ENCODE measurements around the gene ZNF655. TPM values are rescaled to one million over a fixed set of nuclear protein-coding genes. Genes with fewer than 3 reads are reported as not detected.
"Not testable (repeated sequence)": the region's sequence is repeated elsewhere in the genome, so short reads cannot be mapped to it uniquely, and the experiment has no call there.

ZNF655 gene, protein sequence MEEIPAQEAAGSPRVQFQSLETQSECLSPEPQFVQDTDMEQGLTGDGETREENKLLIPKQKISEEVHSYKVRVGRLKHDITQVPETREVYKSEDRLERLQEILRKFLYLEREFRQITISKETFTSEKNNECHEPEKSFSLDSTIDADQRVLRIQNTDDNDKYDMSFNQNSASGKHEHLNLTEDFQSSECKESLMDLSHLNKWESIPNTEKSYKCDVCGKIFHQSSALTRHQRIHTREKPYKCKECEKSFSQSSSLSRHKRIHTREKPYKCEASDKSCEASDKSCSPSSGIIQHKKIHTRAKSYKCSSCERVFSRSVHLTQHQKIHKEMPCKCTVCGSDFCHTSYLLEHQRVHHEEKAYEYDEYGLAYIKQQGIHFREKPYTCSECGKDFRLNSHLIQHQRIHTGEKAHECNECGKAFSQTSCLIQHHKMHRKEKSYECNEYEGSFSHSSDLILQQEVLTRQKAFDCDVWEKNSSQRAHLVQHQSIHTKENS
- polyA plus RNA-seq = 10 to 100 TPM; 69.8 to 98.9 (median 75.0) TPM

GRCh38 chr7:99558306-99559174 is at the start of gene ZNF655:
Gene ZNF655 (plus strand): TSS chr7:99558642. CDS start chr7:99560560, 1,918 bp downstream.
- Mint-ChIP-seq H3K36me3 (peaks cover 11 to 20% (median 20%) of the 10 kb centered on the region in 3 donors), H3K4me1 (peaks cover 37 to 51% of the 10 kb centered on the region in 2 donors), H3K27ac (peak within 1 kb of the TSS; percentile 96 to 100 (median 98)), H3K27me3 (ENCODE audit: low read depth in 3 of 3) (peaks cover 9 to 21% (median 9%) of the 10 kb centered on the region in 3 donors), H3K4me3 (peak within 1 kb of the TSS; percentile 94 to 99 (median 96)), H3K9me3 (no peaks in the 10 kb centered on the region)
- peak; percentile 96 to 97 (median 97) for DNase-seq

- Mint-ChIP-seq H3K36me3 (peaks cover 13 to 14% (median 14%) of the 10 kb centered on the region in 3 donors), H3K9me3 (no peaks in the 10 kb centered on the region), H3K4me3 (no peak overlapping the region), H3K27me3 (ENCODE audit: low read depth in 3 of 3) (no peaks in the 10 kb centered on the region), H3K4me1 (peaks cover 3 to 19% of the 10 kb centered on the region in 2 donors), H3K27ac (no peak overlapping the region)
- DNase-seq = no peak
Measured at GRCh38 chr7:99514050-99514449, 44.4 kb upstream of the ZNF655 start.

GRCh38 chr7:99521399-99521798 is 37.0 kb upstream of the ZNF655 start:
- no peak overlapping the region for H3K27ac Mint-ChIP-seq
- H3K36me3 Mint-ChIP-seq = peaks cover 23 to 34% (median 29%) of the 10 kb centered on the region in 3 donors
- H3K9me3 Mint-ChIP-seq = peaks cover 0 to 2% (median 0%) of the 10 kb centered on the region in 6 donors
- H3K4me1 Mint-ChIP-seq = peaks cover 0 to under 1% of the 10 kb centered on the region in 2 donors
- H3K27me3 Mint-ChIP-seq (ENCODE audit: low read depth in 3 of 3) = no peaks in the 10 kb centered on the region
- no peak for DNase-seq
- no peak overlapping the region for H3K4me3 Mint-ChIP-seq

- Mint-ChIP-seq H3K9me3 (peaks cover 2 to 15% (median 7%) of the 10 kb centered on the region in 6 donors), H3K27ac (peak overlapping the region in 1 of 6 donors; percentile 70), H3K36me3 (peaks cover 38 to 54% (median 51%) of the 10 kb centered on the region in 3 donors), H3K4me1 (no peaks in the 10 kb centered on the region), H3K27me3 (ENCODE audit: low read depth in 3 of 3) (no peaks in the 10 kb centered on the region), H3K4me3 (no peak overlapping the region)
- no peak for DNase-seq
Measured at GRCh38 chr7:99525713-99526440, 32.6 kb upstream of the ZNF655 start.

GRCh38 chr7:99531354-99531765 is 27.1 kb upstream of the ZNF655 start:
- Mint-ChIP-seq H3K36me3 (peaks cover 49 to 64% (median 60%) of the 10 kb centered on the region in 3 donors), H3K9me3 (peaks cover 16 to 41% (median 32%) of the 10 kb centered on the region in 6 donors), H3K4me3 (no peak overlapping the region), H3K27ac (no peak overlapping the region), H3K27me3 (ENCODE audit: low read depth in 3 of 3) (peaks cover 0 to 3% (median 2%) of the 10 kb centered on the region in 3 donors), H3K4me1 (no peaks in the 10 kb centered on the region)
- no peak for DNase-seq

GRCh38 chr7:99535667-99536066 is 22.8 kb upstream of the ZNF655 start:
- no peak for DNase-seq
- Mint-ChIP-seq H3K4me3 (no peak overlapping the region), H3K4me1 (no peaks in the 10 kb centered on the region), H3K9me3 (peaks cover 16 to 40% (median 33%) of the 10 kb centered on the region in 6 donors), H3K27ac (no peak overlapping the region), H3K36me3 (peaks cover 27 to 36% (median 35%) of the 10 kb centered on the region in 3 donors), H3K27me3 (ENCODE audit: low read depth in 3 of 3) (peaks cover 0 to 3% (median 2%) of the 10 kb centered on the region in 3 donors)

- Mint-ChIP-seq H3K27me3 (ENCODE audit: low read depth in 3 of 3) (peaks cover 0 to 2% (median 0%) of the 10 kb centered on the region in 3 donors), H3K9me3 (peaks cover 10 to 24% (median 17%) of the 10 kb centered on the region in 6 donors), H3K36me3 (peaks cover 0 to 9% (median 9%) of the 10 kb centered on the region in 3 donors), H3K27ac (no peak overlapping the region), H3K4me3 (no peak overlapping the region), H3K4me1 (no peaks in the 10 kb centered on the region)
- DNase-seq = no peak
Measured at GRCh38 chr7:99539213-99539811, 19.1 kb upstream of the ZNF655 start.

- no peaks in the 10 kb centered on the region for H3K4me1 Mint-ChIP-seq
- H3K27me3 Mint-ChIP-seq (ENCODE audit: low read depth in 3 of 3) = no peaks in the 10 kb centered on the region
- H3K4me3 Mint-ChIP-seq = no peak overlapping the region
- no peak overlapping the region for H3K27ac Mint-ChIP-seq
- DNase-seq = no peak
- peaks cover 7 to 24% (median 17%) of the 10 kb centered on the region in 6 donors for H3K9me3 Mint-ChIP-seq
- H3K36me3 Mint-ChIP-seq = peaks cover 0 to 9% (median 9%) of the 10 kb centered on the region in 3 donors
Measured at GRCh38 chr7:99540542-99540941, 17.9 kb upstream of the ZNF655 start.

DNA sequence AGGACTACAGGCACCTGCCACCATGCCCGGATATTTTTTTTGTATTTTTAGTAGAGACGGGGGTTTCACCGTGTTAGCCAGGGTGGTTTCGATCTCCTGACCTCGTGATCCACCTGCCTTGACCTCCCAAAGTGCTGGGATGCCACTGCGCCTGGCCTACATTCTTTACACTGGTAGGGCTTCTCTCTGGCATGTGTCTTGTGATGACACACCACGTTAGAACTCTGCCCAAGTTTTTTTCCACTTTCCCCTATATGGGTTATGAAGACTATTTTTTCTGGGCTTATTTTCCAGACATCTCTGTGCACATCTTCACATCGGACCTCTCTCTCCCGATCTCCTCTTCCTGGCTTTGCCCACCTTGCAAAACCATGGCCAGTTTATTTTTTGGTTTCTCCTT is 17.2 kb upstream of the ZNF655 start:
- no peaks in the 10 kb centered on the region for H3K27me3 Mint-ChIP-seq (ENCODE audit: low read depth in 3 of 3)
- peaks cover 0 to 9% (median 9%) of the 10 kb centered on the region in 3 donors for H3K36me3 Mint-ChIP-seq
- H3K27ac Mint-ChIP-seq = no peak overlapping the region
- peaks cover 7 to 24% (median 17%) of the 10 kb centered on the region in 6 donors for H3K9me3 Mint-ChIP-seq
- H3K4me3 Mint-ChIP-seq = no peak overlapping the region
- DNase-seq = no peak
- H3K4me1 Mint-ChIP-seq = no peaks in the 10 kb centered on the region

- Mint-ChIP-seq H3K4me1 (no peaks in the 10 kb centered on the region), H3K27ac (no peak overlapping the region), H3K27me3 (ENCODE audit: low read depth in 3 of 3) (no peaks in the 10 kb centered on the region), H3K9me3 (peaks cover 7 to 24% (median 16%) of the 10 kb centered on the region in 6 donors), H3K36me3 (peaks cover 0 to 15% (median 5%) of the 10 kb centered on the region in 3 donors), H3K4me3 (no peak overlapping the region)
- no peak for DNase-seq
Measured at GRCh38 chr7:99543081-99543671, 15.3 kb upstream of the ZNF655 start.

- peaks cover 0 to 18% (median 5%) of the 10 kb centered on the region in 3 donors for H3K36me3 Mint-ChIP-seq
- H3K27me3 Mint-ChIP-seq (ENCODE audit: low read depth in 3 of 3) = no peaks in the 10 kb centered on the region
- H3K4me3 Mint-ChIP-seq = no peak overlapping the region
- H3K27ac Mint-ChIP-seq = no peak overlapping the region
- DNase-seq = no peak
- peaks cover 7 to 24% (median 14%) of the 10 kb centered on the region in 6 donors for H3K9me3 Mint-ChIP-seq
- no peaks in the 10 kb centered on the region for H3K4me1 Mint-ChIP-seq
Measured at GRCh38 chr7:99543916-99544315, 14.5 kb upstream of the ZNF655 start.

DNA sequence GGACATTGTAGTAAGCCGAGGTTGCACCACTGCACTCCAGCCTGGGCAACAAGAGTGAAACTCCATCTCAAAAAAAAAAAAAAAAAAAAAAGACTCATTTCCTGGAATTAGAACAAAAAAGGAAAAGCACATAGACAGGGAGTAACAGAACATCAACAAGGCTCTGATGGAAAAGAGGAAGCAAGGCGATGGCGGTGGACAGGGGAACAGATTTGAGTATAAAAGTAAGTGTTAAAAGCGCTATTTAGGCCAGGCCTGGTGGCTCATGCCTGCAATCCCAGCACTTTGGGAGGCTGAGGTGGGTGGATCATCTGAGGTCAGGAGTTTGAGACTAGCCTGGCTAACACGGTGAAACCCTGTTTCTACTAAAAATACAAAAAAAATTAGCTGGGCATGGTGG is 13.1 kb upstream of the ZNF655 start:
- H3K36me3 Mint-ChIP-seq = peaks cover 0 to 18% (median 5%) of the 10 kb centered on the region in 3 donors
- H3K4me3 Mint-ChIP-seq; H3K27ac Mint-ChIP-seq; H3K4me1 Mint-ChIP-seq; H3K27me3 Mint-ChIP-seq (ENCODE audit: low read depth in 3 of 3); DNase-seq: not testable (repeated sequence)
- peaks cover 7 to 18% (median 13%) of the 10 kb centered on the region in 6 donors for H3K9me3 Mint-ChIP-seq
